ENCODE measurements around the gene NOXO1. TPM values are rescaled to one million over a fixed set of nuclear protein-coding genes. Genes with fewer than 3 reads are reported as not detected.

NOXO1 gene
- total RNA-seq, 1 donor from 2014 or later: not detected

DNA sequence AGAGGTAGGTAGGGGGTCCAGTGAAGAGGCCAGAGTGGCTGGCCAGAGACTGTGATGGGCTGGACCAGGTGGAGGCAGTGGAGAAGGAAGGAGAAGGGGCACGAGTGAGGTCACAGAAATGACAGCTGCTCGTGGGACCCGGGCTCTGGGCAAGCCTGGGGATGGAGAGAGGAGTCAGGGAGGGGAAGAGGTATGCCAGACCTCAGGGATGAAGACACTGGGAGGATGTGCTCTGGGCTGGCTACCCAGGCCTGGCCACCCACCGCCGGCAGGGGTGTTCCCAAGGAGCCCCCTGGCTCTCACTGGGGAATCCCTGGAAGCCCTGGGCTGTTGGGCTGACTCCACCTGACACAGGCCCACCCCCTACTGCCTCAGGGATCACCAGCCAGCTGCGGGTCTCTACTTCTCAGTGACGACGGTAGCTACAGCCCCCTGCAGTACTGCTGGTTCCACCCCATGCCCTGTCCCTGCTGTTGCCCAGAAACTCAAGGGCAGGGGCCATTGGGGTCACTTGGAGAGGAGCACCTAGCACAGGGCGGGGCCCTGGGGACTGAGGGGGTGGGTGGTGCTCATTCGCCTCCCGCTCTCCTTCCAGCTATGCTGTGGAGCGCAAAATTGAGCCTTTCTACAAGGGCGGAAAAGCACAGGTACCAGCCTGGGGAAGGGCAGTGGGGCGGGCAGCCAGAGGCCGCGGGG is 7.7 kb downstream of the NOXO1 start:
- peaks cover 43 to 45% of the 10 kb centered on the region in 2 donors for H3K36me3 ChIP-seq
- H3K27me3 ChIP-seq: no peaks in the 10 kb centered on the region
- peaks cover 14 to 16% of the 10 kb centered on the region in 2 donors for H3K4me1 ChIP-seq
- H3K27ac ChIP-seq: no peak overlapping the region
- DNase-seq (ENCODE audit: low spot score in 2 of 2): no peak
- TF ChIP-seq, protein P1, sequence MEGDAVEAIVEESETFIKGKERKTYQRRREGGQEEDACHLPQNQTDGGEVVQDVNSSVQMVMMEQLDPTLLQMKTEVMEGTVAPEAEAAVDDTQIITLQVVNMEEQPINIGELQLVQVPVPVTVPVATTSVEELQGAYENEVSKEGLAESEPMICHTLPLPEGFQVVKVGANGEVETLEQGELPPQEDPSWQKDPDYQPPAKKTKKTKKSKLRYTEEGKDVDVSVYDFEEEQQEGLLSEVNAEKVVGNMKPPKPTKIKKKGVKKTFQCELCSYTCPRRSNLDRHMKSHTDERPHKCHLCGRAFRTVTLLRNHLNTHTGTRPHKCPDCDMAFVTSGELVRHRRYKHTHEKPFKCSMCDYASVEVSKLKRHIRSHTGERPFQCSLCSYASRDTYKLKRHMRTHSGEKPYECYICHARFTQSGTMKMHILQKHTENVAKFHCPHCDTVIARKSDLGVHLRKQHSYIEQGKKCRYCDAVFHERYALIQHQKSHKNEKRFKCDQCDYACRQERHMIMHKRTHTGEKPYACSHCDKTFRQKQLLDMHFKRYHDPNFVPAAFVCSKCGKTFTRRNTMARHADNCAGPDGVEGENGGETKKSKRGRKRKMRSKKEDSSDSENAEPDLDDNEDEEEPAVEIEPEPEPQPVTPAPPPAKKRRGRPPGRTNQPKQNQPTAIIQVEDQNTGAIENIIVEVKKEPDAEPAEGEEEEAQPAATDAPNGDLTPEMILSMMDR (IDR thresholded peaks at IDR 0.05): no peak
- H3K4me3 ChIP-seq: no peak overlapping the region
- intact Hi-C loops (cut with DNase I): loop anchor here (5.0 kb wide), 1 partner anchor 249 kb away; the partner anchor contains the start of gene E4F1
- no peaks in the 10 kb centered on the region for H3K9me3 ChIP-seq

DNA sequence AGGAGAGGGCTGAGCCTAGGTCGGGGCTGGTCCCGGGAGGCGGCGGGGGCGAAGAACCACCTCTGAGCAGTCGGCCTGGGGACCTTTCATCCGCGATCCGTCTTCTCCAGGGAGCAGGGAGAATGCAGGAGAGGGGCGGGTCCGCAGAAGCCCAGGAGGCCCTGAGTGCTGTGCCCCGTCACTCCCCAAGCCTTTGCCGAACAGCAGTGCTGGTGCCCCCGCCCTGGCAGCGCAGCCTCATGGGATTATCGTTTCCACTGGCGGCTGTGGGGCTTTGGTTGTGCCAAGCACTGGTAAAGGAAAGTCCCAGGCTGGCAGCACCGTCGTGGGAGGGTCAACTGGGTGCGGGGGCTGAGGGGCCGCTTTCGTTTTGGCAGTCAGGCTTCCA is 8.8 kb downstream of the NOXO1 start:
- intact Hi-C loops (cut with DNase I): loop anchor here (5.0 kb wide), 1 partner anchor 250 kb away; the partner anchor contains the start of gene E4F1
- peak overlapping the region; percentile 90 to 95 for H3K4me3 ChIP-seq
- no peaks in the 10 kb centered on the region for H3K27me3 ChIP-seq
- DNase-seq (ENCODE audit: low spot score in 2 of 2): no peak
- no peaks in the 10 kb centered on the region for H3K9me3 ChIP-seq
- H3K27ac ChIP-seq: no peak overlapping the region
- peaks cover 32 to 34% of the 10 kb centered on the region in 2 donors for H3K36me3 ChIP-seq
- H3K4me1 ChIP-seq: peaks cover 14 to 16% of the 10 kb centered on the region in 2 donors
- TF ChIP-seq, protein P1 (IDR thresholded peaks at IDR 0.05): no peak

DNA sequence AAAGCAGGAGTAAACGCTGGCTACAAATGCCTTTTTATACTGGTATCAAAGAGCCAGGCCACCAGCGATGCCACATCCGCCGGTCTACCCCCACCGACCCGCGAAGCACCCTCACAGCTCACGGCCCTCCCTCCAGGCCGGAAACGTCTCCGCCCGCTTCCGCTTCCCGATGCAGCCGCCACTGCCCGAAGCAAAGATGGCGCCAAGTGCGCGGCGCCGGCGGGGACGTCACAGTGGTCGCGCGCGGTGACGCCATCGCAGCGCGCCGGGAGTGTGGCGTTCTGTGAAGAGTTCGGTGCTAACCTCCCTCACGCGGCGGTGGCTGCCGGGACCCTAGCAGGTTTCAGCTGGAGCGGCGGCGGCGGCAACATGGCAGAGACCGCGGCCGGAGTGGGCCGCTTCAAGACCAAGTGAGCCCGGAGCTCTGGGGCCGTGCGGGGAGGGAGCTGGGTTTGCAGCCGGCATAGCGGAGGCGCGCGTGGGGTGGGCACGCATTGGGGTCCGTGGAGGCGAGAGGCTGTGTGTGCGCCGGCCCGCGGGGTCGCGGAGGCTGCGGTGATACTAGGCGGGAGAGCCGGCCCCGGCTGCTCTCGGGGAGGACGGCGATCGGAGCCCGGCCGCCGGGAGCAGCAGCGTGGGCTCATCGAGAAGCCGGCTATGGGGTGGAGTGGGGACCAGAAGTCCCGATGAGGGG is 9.3 kb downstream of the NOXO1 start, which contains the start of gene TBL3:
Gene TBL3 (plus strand): TSS at position 258 of the 694 bp plus-strand sequence. CDS start 112 bp downstream, at position 370.
- DNase-seq (ENCODE audit: low spot score in 2 of 2): peak; percentile 70 to 97
- no peaks in the 10 kb centered on the region for H3K27me3 ChIP-seq
- peak within 1 kb of the TSS; percentile 90 to 95 for H3K4me3 ChIP-seq
- H3K4me1 ChIP-seq: peaks cover 14 to 16% of the 10 kb centered on the region in 2 donors
- peak within 1 kb of the TSS; percentile 90 to 93 for H3K27ac ChIP-seq
- TF ChIP-seq, protein P1 (IDR thresholded peaks at IDR 0.05): no peak
- no peaks in the 10 kb centered on the region for H3K9me3 ChIP-seq
- H3K36me3 ChIP-seq: peaks cover 26 to 28% of the 10 kb centered on the region in 2 donors
- intact Hi-C loops (cut with DNase I): loop anchor here (5.0 kb wide), 1 partner anchor 250 kb away; the partner anchor contains the start of gene E4F1

DNA sequence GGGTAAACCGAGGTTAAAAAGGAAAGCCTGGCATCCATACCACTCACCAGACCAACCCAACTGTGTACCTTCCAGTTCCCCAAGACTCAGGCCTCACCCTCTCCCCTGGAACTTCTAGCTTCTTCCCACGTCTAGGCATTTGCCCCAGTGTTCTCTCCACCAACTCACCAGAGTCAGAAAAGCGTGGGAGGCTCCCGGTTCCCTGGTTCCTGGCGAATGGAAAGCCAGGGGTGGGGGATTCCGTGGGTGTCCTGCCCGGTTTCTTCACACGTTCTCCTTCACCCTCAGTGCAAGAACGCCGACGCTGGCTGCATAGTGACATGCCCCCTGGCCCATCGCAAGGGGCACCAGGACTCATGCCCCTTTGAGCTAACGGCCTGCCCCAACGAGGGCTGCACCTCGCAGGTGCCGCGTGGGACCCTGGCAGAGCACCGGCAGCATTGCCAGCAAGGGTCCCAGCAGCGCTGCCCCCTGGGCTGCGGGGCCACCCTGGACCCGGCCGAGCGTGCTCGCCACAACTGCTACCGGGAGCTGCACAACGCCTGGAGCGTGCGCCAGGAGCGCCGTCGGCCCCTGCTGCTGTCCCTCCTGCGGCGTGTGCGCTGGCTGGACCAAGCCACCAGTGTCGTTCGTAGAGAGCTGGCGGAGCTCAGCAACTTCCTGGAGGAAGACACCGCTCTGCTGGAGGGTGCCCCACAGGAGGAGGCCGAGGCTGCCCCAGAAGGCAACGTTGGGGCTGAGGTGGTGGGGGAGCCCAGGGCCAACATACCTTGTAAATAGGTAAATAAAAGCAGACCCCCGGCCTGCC is 12.9 kb downstream of the NOXO1 start:
- TF ChIP-seq, protein P1 (IDR thresholded peaks at IDR 0.05): no peak
- H3K4me1 ChIP-seq: peaks cover 16 to 24% of the 10 kb centered on the region in 2 donors

DNA sequence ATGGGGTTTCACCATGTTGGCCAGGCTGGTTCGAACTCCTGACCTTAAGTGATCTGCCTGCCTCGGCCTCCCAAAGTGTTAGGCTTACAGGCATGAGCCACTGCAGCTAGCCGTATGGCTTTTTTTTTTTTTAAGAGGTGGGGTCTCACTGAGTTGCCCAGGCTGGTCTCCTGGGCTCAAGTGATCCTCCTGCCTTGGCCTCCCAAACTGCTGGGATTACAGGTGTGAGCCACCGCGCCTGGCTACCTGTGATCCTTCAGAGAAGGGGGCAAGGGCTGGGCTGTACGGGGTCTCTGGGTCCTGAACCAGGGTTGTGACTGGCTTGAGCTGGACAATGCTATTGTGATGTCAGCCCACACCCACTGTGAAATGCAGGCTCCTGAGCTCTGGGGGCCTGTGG is 14.8 kb downstream of the NOXO1 start, which contains the start of gene RNF151:
Gene RNF151 (plus strand): TSS at position 397 of the 400 bp plus-strand sequence. CDS start 26 bp downstream, outside the sequence.
- H3K27me3 ChIP-seq: no peaks in the 10 kb centered on the region
- H3K4me3 ChIP-seq: peak within 1 kb of the TSS; percentile 92 to 94
- H3K4me1 ChIP-seq: peaks cover 6 to 17% of the 10 kb centered on the region in 2 donors
- peaks cover 20 to 26% of the 10 kb centered on the region in 2 donors for H3K36me3 ChIP-seq
- DNase-seq (ENCODE audit: low spot score in 2 of 2): no peak
- TF ChIP-seq, protein P1 (IDR thresholded peaks at IDR 0.05): no peak
- H3K9me3 ChIP-seq: no peaks in the 10 kb centered on the region
- peak within 1 kb of the TSS; percentile 99 for H3K27ac ChIP-seq
- intact Hi-C loops (cut with DNase I): loop anchor here (10.0 kb wide), 1 partner anchor 548 kb away; the partner anchor contains the start of gene ATP6V0C

More for the DNA sequence above, 12.9 kb downstream of the NOXO1 start:
- intact Hi-C loops (cut with DNase I): loop anchor here (10.0 kb wide), 1 partner anchor 546 kb away; the partner anchor contains the start of gene ATP6V0C
- DNase-seq (ENCODE audit: low spot score in 2 of 2): no peak
- Histone ChIP-seq H3K27me3 (no peaks in the 10 kb centered on the region), H3K36me3 (peaks cover 1 to 7% of the 10 kb centered on the region in 2 donors), H3K27ac (no peak overlapping the region), H3K9me3 (no peaks in the 10 kb centered on the region), H3K4me3 (no peak overlapping the region)

Data from ascending aorta (tissue), 2 donors.